Suprapubic skin (tissue), 4 donors: Measurements from ENCODE around the gene NUDT3. TPM values are rescaled to one million over a fixed set of nuclear protein-coding genes. Genes with fewer than 3 reads are reported as not detected.
"Not testable (repeated sequence)": the region's sequence is repeated elsewhere in the genome, so short reads cannot be mapped to it uniquely, and the experiment has no call there.

ENCODE experiments used
- DNase-seq, 2 donors: peaks; one replicate each; pipeline ENCODE4 v3.0.0-alpha.2; 2019; ENCODE audit warnings: low spot score in 2 of 2
- H3K27ac ChIP-seq: fragments of 200-600 bp; sonication (generic); one replicate; pipeline ENCODE4 v1.5.1; 2019
- H3K27me3 ChIP-seq: fragments of 200-600 bp; sonication (generic); one replicate; pipeline ENCODE4 v1.5.1; 2019
- H3K36me3 ChIP-seq: fragments of 200-600 bp; sonication (generic); one replicate; pipeline ENCODE4 v1.5.1; 2019
- H3K4me1 ChIP-seq: fragments of 200-600 bp; sonication (generic); one replicate; pipeline ENCODE4 v1.5.1; 2019
- H3K4me3 ChIP-seq: fragments of 200-600 bp; sonication (generic); one replicate; pipeline ENCODE4 v1.5.1; 2019; ENCODE audit warnings: mild to moderate bottlenecking
- H3K9me3 ChIP-seq: fragments of 200-600 bp; sonication (generic); one replicate; pipeline ENCODE4 v1.5.1; 2019
- EP300 ChIP-seq: sonication (generic); formaldehyde crosslinking; IDR thresholded peaks from one replicate; pipeline ENCODE4 v1.6.1; 2017; ENCODE audit warnings: antibody characterized with exemption
- POLR2A ChIP-seq, 2 donors: fragments of 450-650 bp; IDR thresholded peaks; one replicate each; pipeline ENCODE4 v1.6.1; 2017; ENCODE audit warnings: antibody characterized with exemption in 2 of 2, mild to moderate bottlenecking in 2 of 2, moderate library complexity in 2 of 2
- POLR2AphosphoS5 ChIP-seq, 3 donors: sonication (generic); formaldehyde crosslinking; IDR thresholded peaks; one replicate each; pipeline ENCODE4 v1.6.1; 2017; ENCODE audit warnings: antibody characterized with exemption in 3 of 3
- WGBS: methylation state at CpG from one replicate; pipeline ENCODE4 v1.1.5; 2018; 5-methylcytosine and 5-hydroxymethylcytosine counted together
- total RNA-seq, 4 donors: library from RNA; depleted of rRNA; stranded (reverse); fragments of >200 nt; gene quantifications; one replicate each; pipeline ENCODE4 v1.1.0, GENCODE V29; 2016
- TF ChIP-seq, protein P1 (sequence below), 2 donors: fragments of 200-600 bp in 1 of 2; fragments of 450-650 bp in 1 of 2; sonication (generic) in 1 of 2; IDR thresholded peaks; one replicate each; pipeline ENCODE4 v1.5.1; 2016 to 2019; ENCODE audit warnings: antibody characterized with exemption in 2 of 2, mild to moderate bottlenecking in 1 of 2, moderate library complexity in 1 of 2

The NUDT3 gene
- total RNA-seq, 4 donors from 2014 or later = 23.2 to 34.6 (median 28.0) TPM

DNA sequence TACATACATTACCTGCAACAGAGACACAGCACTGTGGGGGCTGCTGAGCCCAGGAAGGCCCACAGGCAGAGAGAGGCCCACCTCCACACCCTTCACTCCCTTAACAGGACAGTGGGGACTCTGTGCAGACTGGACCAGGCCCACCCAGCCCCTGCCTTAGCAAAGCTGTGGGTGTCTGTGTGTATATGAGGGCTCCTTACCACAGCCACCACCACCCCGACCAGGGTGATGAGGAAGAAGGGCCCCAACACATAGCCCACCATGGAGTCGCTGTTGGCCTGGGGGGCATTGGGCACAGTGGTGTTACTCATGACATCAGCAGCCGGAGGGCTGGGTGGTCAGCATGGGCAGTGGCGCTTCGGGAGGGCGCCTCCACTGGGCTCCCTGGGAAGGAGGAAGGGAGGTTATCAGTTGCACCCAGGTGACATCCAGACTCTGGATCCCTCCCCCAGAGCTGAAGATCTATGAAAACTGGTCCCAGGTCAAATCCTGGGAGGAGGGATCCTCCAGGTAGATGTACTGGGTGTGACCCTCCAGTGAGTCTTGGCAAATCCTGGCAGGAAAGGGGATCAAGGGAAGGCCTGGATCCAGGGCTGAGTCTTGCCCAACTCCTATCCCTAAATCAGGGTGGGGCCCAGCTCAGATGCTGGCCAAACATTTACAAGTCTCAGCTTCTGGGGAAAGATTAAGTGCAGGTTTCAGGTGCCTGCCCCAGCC is 144.8 kb downstream of the NUDT3 start:
- 54% methylated on average over 6 of the region's 6 CpGs for WGBS
- Histone ChIP-seq H3K36me3 (peaks cover 14% of the 10 kb centered on the region), H3K27me3 (no peaks in the 10 kb centered on the region), H3K9me3 (no peaks in the 10 kb centered on the region), H3K4me1 (peaks cover 50% of the 10 kb centered on the region), H3K4me3 (peak overlapping the region; percentile 91), H3K27ac (peak overlapping the region; percentile 93)
- no peak for TF ChIP-seq POLR2AphosphoS5 (IDR thresholded peaks at IDR 0.05)
- TF ChIP-seq, protein P1, sequence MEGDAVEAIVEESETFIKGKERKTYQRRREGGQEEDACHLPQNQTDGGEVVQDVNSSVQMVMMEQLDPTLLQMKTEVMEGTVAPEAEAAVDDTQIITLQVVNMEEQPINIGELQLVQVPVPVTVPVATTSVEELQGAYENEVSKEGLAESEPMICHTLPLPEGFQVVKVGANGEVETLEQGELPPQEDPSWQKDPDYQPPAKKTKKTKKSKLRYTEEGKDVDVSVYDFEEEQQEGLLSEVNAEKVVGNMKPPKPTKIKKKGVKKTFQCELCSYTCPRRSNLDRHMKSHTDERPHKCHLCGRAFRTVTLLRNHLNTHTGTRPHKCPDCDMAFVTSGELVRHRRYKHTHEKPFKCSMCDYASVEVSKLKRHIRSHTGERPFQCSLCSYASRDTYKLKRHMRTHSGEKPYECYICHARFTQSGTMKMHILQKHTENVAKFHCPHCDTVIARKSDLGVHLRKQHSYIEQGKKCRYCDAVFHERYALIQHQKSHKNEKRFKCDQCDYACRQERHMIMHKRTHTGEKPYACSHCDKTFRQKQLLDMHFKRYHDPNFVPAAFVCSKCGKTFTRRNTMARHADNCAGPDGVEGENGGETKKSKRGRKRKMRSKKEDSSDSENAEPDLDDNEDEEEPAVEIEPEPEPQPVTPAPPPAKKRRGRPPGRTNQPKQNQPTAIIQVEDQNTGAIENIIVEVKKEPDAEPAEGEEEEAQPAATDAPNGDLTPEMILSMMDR (IDR thresholded peaks at IDR 0.05) = no peak
- no peak for TF ChIP-seq POLR2A (IDR thresholded peaks at IDR 0.05)
- TF ChIP-seq EP300 = no peak
- DNase-seq = no peak

DNA sequence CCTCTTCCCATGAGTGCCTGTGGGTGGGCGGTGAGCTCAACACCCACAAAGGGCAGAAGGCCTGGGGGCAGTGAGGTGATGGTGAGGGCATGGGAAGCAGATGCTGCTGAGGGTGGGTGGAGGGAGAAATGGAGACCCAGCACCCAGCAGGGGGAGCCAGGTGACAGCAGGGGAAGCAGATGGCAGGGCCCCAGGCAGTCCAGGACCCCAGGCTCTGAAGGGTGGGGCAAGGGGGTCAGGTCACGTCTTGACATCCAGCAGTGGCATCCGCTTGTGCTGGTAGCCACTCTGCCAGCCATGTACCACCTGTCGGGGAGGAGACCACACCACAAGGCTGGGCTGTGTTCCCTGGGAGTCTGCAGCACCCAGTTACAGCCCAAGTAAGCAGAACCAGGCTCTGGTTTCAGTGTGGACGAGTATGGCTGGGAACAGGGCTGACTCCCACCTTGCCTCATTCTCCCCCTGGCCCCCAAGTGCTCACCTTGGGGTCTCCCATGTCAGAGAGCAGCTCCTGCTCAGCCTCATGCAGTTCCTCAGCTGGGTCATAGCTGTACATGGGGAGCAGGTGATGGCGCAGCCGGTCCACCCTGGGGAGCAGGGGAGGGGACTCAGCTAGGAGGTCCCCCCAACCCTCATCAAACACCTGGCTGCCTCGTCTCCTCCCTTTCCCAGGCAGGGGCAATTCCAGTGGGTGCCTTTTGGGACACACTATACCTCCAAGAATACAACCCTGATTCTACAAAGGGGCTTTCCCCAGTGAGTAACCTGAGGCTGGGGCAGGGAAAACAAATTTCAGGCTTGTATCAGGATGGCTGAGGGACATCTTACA is 145.7 kb downstream of the NUDT3 start:
- TF ChIP-seq EP300 (no peak), POLR2AphosphoS5 (IDR thresholded peaks at IDR 0.05) (no peak), POLR2A (IDR thresholded peaks at IDR 0.05) (no peak)
- TF ChIP-seq, protein P1 (IDR thresholded peaks at IDR 0.05) = no peak
- H3K27ac ChIP-seq = no peak overlapping the region
- no peaks in the 10 kb centered on the region for H3K9me3 ChIP-seq
- DNase-seq = peak in 1 of 2 donors; percentile 65
- H3K4me3 ChIP-seq = no peak overlapping the region
- 51% methylated on average over 5 of the region's 8 CpGs for WGBS
- no peaks in the 10 kb centered on the region for H3K27me3 ChIP-seq
- peaks cover 50% of the 10 kb centered on the region for H3K4me1 ChIP-seq
- peaks cover 22% of the 10 kb centered on the region for H3K36me3 ChIP-seq

DNA sequence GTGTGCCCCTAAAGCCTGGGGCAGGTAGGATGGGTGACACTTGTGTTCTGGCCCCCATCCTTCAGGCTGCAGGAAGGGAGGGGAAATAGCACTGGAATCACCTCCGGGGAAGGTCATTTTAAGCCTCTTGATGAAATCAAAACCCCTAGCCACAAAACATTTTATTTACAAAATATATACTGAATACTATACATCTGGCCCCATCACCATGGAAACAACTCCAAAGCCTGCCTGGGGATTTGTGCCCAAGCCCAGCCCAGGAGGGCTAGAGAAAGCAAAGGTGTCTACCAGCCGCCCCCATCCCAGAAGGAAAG is 146.3 kb downstream of the NUDT3 start:
- H3K27ac ChIP-seq = no peak overlapping the region
- TF ChIP-seq EP300 = no peak
- TF ChIP-seq POLR2A (IDR thresholded peaks at IDR 0.05) = no peak
- no peak for TF ChIP-seq POLR2AphosphoS5 (IDR thresholded peaks at IDR 0.05)
- TF ChIP-seq, protein P1 (IDR thresholded peaks at IDR 0.05) = no peak

DNA sequence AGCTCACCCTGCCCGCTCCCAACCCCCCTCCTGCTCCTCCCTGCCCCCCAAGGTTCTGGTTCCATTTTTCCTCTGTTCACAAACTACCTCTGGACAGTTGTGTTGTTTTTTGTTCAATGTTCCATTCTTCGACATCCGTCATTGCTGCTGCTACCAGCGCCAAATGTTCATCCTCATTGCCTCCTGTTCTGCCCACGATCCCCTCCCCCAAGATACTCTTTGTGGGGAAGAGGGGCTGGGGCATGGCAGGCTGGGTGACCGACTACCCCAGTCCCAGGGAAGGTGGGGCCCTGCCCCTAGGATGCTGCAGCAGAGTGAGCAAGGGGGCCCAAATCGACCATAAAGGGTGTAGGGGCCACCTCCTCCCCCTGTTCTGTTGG is 146.7 kb downstream of the NUDT3 start:
- peaks cover 50% of the 10 kb centered on the region for H3K4me1 ChIP-seq
- not testable (repeated sequence) for H3K4me3 ChIP-seq, DNase-seq, H3K27ac ChIP-seq, H3K9me3 ChIP-seq, H3K27me3 ChIP-seq
- WGBS = 75% methylated on average over 6 of the region's 7 CpGs
- peaks cover 32% of the 10 kb centered on the region for H3K36me3 ChIP-seq

More for the DNA sequence above, 146.3 kb downstream of the NUDT3 start:
- H3K27me3 ChIP-seq = no peaks in the 10 kb centered on the region
- peak in 1 of 2 donors; percentile 26 for DNase-seq
- no peak overlapping the region for H3K4me3 ChIP-seq
- H3K36me3 ChIP-seq = peaks cover 27% of the 10 kb centered on the region
- 70% methylated on average over 2 of the region's 2 CpGs for WGBS
- H3K4me1 ChIP-seq = peaks cover 50% of the 10 kb centered on the region
- no peaks in the 10 kb centered on the region for H3K9me3 ChIP-seq

DNA sequence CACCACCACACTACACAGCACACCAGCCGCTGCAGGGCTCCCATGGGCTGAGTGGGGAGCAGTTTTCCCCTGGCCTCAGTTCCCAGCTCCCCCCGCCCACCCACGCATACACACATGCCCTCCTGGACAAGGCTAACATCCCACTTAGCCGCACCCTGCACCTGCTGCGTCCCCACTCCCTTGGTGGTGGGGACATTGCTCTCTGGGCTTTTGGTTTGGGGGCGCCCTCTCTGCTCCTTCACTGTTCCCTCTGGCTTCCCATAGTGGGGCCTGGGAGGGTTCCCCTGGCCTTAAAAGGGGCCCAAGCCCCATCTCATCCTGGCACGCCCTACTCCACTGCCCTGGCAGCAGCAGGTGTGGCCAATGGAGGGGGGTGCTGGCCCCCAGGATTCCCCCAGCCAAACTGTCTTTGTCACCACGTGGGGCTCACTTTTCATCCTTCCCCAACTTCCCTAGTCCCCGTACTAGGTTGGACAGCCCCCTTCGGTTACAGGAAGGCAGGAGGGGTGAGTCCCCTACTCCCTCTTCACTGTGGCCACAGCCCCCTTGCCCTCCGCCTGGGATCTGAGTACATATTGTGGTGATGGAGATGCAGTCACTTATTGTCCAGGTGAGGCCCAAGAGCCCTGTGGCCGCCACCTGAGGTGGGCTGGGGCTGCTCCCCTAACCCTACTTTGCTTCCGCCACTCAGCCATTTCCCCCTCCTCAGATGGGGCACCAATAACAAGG is 147.3 kb downstream of the NUDT3 start:
- not testable (repeated sequence) for DNase-seq, H3K27me3 ChIP-seq, H3K4me3 ChIP-seq, H3K27ac ChIP-seq, H3K9me3 ChIP-seq
- peaks cover 50% of the 10 kb centered on the region for H3K4me1 ChIP-seq
- H3K36me3 ChIP-seq = peaks cover 37% of the 10 kb centered on the region
- 78% methylated on average over 11 of the region's 13 CpGs for WGBS
